ENCODE results near the gene MYNN. TPM values are rescaled to one million over a fixed set of nuclear protein-coding genes. Genes with fewer than 3 reads are reported as not detected.

The MYNN gene
- total RNA-seq, 1 donor from 2014 or later: 14.6 TPM

DNA sequence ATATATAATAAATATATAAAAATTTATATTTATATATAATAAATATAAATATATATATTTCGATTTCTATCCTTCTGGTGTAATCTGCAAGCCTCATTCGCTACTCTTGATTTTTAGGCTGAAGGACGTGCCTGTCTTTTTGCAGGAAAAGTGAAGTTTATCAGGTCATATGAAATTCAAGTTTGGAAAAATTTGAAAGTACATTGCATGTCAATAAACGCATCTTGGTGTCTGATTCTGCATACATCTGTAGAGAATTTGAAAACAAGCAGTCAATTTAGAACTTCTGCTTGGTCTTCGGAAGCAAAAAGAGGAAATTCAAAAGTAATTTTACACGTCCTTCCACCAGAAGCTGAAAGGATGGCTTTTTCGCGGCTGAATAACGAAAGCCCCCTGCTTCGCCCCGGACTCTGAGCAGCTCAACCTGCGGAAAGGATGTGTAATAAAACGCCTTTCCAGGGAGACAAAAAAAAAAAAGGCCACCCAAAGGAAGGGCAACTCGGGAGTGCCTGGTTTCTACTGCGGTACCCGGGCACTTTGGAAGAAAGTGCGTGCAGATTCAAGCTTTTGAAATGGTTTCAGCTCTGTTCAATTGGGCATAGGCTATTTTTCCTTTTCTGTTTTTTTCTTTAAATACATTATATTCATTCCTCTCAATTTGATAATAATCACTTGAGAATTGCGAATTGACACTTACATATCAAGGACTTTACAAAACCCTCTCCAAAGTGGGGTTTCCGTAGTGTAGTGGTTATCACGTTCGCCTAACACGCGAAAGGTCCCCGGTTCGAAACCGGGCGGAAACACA, 1.5 kb upstream of the MYNN start:
- intact Hi-C loops (cut with DNase I): no loop called here
- Histone ChIP-seq H3K36me3 (peaks cover 18% of the 10 kb centered on the region), H3K27me3 (no peaks in the 10 kb centered on the region), H3K4me1 (peaks cover 23% of the 10 kb centered on the region), H3K9me3 (no peaks in the 10 kb centered on the region), H3K27ac (peak overlapping the region; percentile 100), H3K4me3 (peak overlapping the region; percentile 93)
- ATAC-seq (no peak), DNase-seq (no peak)
- TF ChIP-seq, protein P1, sequence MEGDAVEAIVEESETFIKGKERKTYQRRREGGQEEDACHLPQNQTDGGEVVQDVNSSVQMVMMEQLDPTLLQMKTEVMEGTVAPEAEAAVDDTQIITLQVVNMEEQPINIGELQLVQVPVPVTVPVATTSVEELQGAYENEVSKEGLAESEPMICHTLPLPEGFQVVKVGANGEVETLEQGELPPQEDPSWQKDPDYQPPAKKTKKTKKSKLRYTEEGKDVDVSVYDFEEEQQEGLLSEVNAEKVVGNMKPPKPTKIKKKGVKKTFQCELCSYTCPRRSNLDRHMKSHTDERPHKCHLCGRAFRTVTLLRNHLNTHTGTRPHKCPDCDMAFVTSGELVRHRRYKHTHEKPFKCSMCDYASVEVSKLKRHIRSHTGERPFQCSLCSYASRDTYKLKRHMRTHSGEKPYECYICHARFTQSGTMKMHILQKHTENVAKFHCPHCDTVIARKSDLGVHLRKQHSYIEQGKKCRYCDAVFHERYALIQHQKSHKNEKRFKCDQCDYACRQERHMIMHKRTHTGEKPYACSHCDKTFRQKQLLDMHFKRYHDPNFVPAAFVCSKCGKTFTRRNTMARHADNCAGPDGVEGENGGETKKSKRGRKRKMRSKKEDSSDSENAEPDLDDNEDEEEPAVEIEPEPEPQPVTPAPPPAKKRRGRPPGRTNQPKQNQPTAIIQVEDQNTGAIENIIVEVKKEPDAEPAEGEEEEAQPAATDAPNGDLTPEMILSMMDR (IDR thresholded peaks at IDR 0.05): no peak

GRCh38 chr3:169772305-169772896, 795 bp upstream of the MYNN start:
- Histone ChIP-seq H3K36me3 (peaks cover 25% of the 10 kb centered on the region), H3K4me3 (peak overlapping the region; percentile 93), H3K4me1 (peaks cover 23% of the 10 kb centered on the region), H3K27me3 (no peaks in the 10 kb centered on the region), H3K27ac (peak overlapping the region; percentile 100), H3K9me3 (no peaks in the 10 kb centered on the region)
- ATAC-seq (peak; percentile 63), DNase-seq (peak; percentile 83)
- intact Hi-C loops (cut with DNase I): no loop called here
- TF ChIP-seq, protein P1 (IDR thresholded peaks at IDR 0.05): no peak

DNA sequence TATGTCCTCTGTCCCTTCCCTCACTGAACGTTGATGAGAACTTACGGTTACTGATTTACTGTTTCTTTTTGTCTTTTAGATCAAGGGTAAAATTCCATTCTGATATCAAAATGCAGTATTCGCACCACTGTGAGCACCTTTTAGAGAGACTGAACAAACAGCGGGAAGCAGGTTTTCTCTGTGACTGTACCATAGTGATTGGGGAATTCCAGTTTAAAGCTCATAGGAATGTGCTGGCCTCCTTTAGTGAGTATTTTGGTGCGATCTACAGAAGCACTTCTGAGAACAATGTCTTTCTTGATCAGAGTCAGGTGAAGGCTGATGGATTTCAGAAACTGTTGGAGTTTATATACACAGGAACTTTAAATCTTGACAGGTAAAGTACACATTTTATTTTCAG, 990 bp downstream of the MYNN start:
- DNase-seq (no peak), ATAC-seq (no peak)
- Histone ChIP-seq H3K4me1 (peaks cover 23% of the 10 kb centered on the region), H3K27me3 (no peaks in the 10 kb centered on the region), H3K4me3 (peak overlapping the region; percentile 93), H3K9me3 (no peaks in the 10 kb centered on the region), H3K36me3 (peaks cover 40% of the 10 kb centered on the region), H3K27ac (no peak overlapping the region)
- TF ChIP-seq, protein P1 (IDR thresholded peaks at IDR 0.05): no peak
- intact Hi-C loops (cut with DNase I): no loop called here

DNA sequence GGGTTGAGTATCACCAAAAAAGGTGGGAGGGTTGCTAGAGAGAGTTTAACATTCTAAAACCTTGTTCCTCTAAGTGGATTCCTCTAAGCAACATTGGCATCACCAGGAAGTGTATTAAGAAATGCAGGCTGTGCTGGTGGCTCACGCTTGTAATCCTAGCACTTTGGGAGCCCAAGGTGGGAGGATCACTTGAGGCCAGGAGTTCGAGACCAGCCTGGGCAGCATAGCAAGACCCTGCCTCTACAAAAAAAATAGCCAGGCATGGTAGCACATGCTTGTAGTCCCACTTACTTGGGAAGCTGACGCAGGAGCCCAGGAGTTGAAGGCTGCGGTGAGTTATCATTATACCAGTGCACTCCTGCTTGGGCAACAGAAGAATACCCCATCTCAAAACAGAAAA, 4.6 kb downstream of the MYNN start:
- intact Hi-C loops (cut with DNase I): no loop called here
- Histone ChIP-seq H3K4me1 (peaks cover 23% of the 10 kb centered on the region), H3K27ac (no peak overlapping the region), H3K27me3 (no peaks in the 10 kb centered on the region), H3K9me3 (no peaks in the 10 kb centered on the region), H3K36me3 (peaks cover 76% of the 10 kb centered on the region), H3K4me3 (no peak overlapping the region)
- ATAC-seq: no peak
- no peak for DNase-seq
- TF ChIP-seq, protein P1 (IDR thresholded peaks at IDR 0.05): no peak

- Histone ChIP-seq H3K27ac (no peak overlapping the region), H3K36me3 (peaks cover 95% of the 10 kb centered on the region), H3K9me3 (no peaks in the 10 kb centered on the region), H3K27me3 (no peaks in the 10 kb centered on the region), H3K4me1 (peaks cover 3% of the 10 kb centered on the region), H3K4me3 (no peak overlapping the region)
- TF ChIP-seq, protein P1 (IDR thresholded peaks at IDR 0.05): no peak
- intact Hi-C loops (cut with DNase I): no loop called here
- no peak for ATAC-seq
- no peak for DNase-seq
These were observed 7.5 kb downstream of the MYNN start for GRCh38 chr3:169780742-169781141.

All from upper lobe of right lung (tissue), 1 donor.